CD4-positive, alpha-beta T cell treated with Interleukin-6 at 100 ng/mL for 8 hours (primary cell): ENCODE data around the gene CDKN3.
"Not testable (repeated sequence)": the region's sequence is repeated elsewhere in the genome, so short reads cannot be mapped to it uniquely, and the experiment has no call there.

Source experiments
- DNase-seq: peaks from one replicate; pipeline ENCODE4 v3.0.0-alpha.2; 2020; ENCODE audit warnings: mixed read lengths, low spot score

The CDKN3 gene

GRCh38 chr14:54424479-54424901 lies 27.7 kb downstream of the CDKN3 start:
- no peak for DNase-seq

DNA sequence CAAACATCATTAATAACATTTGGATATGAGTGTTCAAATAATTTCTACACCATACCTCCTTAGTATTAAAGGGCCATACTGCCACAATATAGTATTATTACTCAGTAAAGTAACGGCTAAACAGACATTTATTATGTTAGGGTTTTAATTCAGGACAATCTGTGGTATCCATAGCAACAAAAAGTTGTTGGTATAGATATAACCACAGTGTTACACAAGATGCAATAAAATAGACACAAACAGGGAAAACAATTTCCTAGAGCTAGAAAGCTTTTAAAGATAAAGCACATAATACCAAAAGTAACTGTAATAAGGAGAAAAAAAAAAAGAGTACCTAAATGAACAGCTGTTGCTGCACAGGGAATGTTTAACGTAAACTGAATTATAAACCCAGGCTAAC lies 28.3 kb downstream of the CDKN3 start:
- DNase-seq, result no peak

DNA sequence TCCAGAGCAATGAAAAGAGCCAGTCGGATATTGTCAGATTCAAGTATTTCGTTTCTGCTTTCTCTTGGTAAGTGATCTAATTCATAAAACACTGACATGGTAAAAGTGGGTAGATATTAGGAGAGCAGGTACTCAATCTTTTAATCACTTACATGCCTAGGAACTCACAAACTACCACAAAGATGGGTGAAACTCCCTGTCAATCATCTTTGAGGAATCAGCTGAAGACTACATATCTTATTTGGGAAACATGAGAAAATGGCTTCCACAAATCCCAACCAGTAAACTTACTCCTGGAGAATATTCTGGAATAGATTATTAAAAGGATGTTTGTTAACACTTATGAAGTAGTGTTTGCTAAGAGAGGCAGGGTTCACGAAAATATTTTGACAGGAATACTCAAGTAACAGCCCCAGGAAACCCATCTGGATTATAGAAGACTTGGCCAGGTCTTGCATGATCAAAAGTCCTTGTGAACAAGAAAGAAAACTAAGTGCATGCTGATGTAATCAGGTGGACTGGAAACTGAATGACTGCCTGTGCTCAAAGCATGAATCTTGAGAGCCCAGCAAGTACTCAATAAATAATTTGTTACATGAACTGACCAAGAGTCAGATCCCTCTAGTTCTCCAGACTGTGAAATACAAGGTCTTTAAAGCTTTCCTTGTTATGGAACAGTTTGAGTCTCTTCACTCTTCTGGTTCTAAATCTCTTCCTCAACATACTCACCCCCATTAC lies 28.9 kb downstream of the CDKN3 start:
- DNase-seq, result no peak

- no peak for DNase-seq
These were observed 31.1 kb downstream of the CDKN3 start for GRCh38 chr14:54427871-54428270.

GRCh38 chr14:54428527-54428926 lies 31.7 kb downstream of the CDKN3 start:
- DNase-seq, result no peak

- DNase-seq, result peak; percentile 5
These were observed 38.7 kb downstream of the CDKN3 start for GRCh38 chr14:54435500-54435981.

- not testable (repeated sequence) for DNase-seq
These were observed 41.1 kb downstream of the CDKN3 start for GRCh38 chr14:54437954-54438353.

DNA sequence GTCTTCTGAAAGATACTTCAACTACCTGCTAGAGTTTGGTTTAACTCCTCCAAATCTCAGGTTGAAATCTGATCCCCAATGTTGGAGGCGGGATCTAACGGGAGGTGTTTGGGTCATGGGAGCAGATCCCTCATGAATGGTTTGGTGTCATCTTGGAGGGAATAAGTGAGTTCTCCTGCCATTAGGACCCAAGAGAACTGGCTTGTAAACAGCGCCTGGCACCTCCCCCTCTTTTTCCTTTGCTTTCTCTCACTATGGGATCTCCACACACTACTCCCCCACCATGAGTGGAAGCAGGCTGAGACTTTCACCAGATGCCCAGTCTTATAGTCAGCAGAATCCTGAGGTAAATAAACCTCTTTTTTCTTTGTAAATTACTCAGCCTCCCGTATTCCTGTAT lies 41.9 kb downstream of the CDKN3 start:
- DNase-seq, result no peak

DNA sequence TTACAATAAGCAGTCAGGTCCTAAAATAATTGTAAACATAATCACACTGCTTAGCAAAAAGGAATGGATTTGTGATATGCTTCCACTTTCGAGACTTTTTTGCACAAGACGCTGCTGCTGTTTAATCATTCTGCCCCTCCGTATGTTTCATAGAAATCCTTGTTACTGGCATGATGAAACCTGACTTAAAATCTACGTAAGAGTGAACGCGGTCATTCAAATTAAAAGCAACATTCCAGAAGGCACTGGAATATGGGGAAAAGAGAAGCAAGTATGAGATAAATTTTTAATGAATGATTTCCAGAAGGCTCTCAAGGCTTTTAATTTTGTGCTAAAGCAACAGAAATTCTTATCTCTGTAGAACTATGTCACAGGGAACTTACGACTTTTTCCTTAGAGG lies 43.2 kb downstream of the CDKN3 start:
- no peak for DNase-seq

GRCh38 chr14:54440476-54440872 lies 43.7 kb downstream of the CDKN3 start:
- no peak for DNase-seq

GRCh38 chr14:54440873-54441868 lies 44.4 kb downstream of the CDKN3 start, which contains the start of gene CNIH1:
Gene CNIH1 (minus strand): TSS chr14:54441374. CDS start chr14:54441327, 47 bp downstream.
- peak; percentile 89 for DNase-seq

GRCh38 chr14:54442961-54443360 lies 46.2 kb downstream of the CDKN3 start:
- DNase-seq, result not testable (repeated sequence)

DNA sequence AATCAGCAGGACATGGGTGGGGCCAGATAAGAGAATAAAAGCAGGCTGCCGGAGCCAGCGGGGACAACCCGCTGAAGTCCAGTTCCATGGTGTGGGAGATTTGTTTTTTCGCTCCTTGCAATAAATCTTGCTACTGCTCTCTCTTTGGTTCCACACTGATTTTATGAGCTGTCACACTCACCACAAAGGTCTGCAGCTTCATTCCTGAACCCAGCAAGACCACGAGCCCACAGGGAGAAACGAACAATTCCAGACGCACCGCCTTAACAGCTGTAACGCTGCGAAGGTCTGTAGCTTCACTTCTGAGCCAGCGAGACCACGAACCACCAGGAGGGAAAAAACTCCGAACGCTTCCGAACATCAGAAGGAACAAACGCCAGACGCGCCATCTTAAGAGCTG lies 47.2 kb downstream of the CDKN3 start:
- DNase-seq, result no peak

- no peak for DNase-seq
These were observed 47.9 kb downstream of the CDKN3 start for GRCh38 chr14:54444681-54445080.

DNA sequence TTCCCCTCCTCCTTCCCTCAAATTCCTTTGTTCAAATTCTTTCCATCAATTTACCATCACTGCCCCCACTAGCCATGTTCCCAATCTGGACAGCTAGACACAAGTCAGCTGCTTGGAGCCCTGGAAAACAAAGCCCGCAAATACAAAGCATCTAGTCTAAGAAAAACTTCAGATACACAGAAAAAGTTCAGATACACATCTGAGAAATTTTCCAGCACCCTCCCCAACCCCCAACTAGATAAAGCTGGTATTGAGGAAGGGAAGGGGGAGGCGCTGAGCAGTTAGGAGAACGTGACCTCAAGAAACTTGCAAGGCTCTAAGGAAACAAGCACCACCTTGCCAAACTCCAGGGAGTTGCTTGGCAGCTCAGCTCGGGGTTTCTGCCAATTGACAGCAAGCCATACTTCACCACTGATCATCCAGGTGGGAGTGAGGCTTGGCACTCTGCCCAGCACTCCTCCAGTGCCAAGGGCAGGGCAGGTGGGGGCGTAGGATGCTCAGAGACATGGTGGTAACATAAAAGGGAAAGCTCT lies 49.4 kb downstream of the CDKN3 start:
- no peak for DNase-seq

GRCh38 chr14:54447231-54447692 lies 50.5 kb downstream of the CDKN3 start:
- DNase-seq, result no peak

GRCh38 chr14:54450535-54450934 lies 53.7 kb downstream of the CDKN3 start:
- no peak for DNase-seq

DNA sequence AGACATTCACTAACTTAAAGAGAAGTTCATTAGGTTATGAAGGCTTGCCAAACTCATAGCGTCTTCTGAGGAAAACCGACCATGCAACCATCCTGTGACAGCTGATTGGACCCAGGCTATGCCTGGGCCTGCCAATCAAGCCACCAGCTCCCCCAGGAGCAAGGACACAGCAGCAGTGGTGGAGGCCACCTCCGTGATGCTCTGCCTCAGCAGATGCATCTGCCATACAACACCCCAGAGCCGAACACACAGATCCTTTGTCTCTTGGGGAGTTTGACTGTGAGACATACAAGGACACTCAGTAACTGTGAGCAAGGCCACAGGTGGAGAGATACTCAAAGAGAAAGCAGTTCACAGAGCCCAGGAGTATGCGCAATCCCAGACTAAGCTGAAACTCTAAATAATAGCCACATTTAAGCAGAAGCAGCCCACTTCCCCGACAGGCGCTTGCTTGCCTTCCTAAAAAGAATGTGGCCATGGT lies 54.4 kb downstream of the CDKN3 start:
- DNase-seq, result no peak

DNA sequence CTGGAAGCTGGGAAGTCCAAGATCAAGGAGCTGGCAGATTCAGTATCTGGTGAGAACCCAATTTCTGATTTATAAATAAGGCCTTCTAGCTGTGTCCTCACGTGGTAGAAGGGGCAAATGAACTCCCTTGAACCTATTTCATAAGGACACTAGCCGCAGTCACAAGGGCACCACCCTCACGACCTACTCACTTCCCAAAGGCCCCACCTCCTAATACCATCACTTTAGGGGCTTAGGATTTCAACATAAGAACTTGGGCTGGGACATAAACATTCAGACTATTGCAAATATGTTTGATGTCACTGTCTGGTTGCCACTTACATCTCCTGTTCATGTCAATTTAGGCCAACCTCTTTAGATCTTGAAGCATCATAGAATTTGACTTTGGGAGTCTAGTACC lies 55.2 kb downstream of the CDKN3 start:
- DNase-seq, result no peak

DNA sequence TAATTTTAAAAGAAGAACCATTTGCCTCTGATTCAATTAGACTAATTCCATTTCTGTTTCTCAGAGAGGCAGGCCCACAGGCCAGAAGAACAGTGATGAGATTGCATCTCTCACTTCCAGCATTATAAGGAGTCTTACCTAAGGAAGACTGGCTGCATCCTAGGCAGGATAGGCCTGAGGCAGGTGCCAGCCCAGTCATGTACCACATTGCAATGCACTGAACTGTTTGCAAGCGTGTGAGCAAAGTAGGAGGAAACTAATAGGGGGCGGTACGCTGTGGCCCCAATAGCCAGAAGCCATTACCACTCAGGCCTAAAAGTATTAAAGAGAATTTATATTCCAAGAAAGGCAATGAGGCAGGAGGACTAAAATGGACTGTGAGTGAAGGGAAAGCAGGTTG lies 56.4 kb downstream of the CDKN3 start:
- DNase-seq, result no peak

GRCh38 chr14:54453990-54454389 lies 57.2 kb downstream of the CDKN3 start:
- not testable (repeated sequence) for DNase-seq

DNA sequence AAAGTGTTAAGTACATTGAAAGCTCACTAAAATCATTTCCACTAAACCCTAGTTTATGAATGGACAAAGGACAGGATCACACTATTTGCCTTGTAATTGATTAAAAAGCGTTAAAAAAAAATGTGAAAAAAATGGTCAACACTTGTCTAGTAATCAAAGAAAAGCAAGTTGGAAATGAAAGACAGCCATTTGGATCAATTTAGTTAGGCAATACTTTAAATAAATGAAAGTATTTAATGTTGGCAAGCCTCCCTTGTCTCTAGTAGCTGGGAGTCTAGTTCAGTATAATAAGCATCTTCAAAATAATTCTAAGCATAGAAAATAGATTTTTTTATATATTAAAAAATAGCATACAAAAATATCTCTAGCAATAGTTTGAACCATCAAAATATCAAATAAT lies 58.6 kb downstream of the CDKN3 start:
- DNase-seq, result no peak
